Coronary artery (tissue), 2 donors: Measurements from ENCODE around the gene NGRN.
A peak's percentile ranks its signal among the peaks of the same experiment; 100 is the strongest.

Experiments used
- DNase-seq: peaks from one replicate; pipeline ENCODE4 v3.0.0-alpha.2; 2017; ENCODE audit warnings: low spot score
- H3K27ac ChIP-seq, 2 donors: fragments of 200-600 bp; sonication (generic); one replicate each; pipeline ENCODE4 v1.5.1; 2016 to 2019
- H3K4me3 ChIP-seq: fragments of 200-600 bp; sonication (generic); 2 replicates; pipeline ENCODE4 v1.5.1; 2016; ENCODE audit warnings: mild to moderate bottlenecking, moderate library complexity
- TF ChIP-seq, protein P1 (sequence below): fragments of 200-600 bp; sonication (generic); IDR thresholded peaks from one replicate; pipeline ENCODE4 v1.5.1; 2019; ENCODE audit warnings: antibody characterized with exemption

NGRN gene

GRCh38 chr15:90320885-90321278 lies 55.4 kb downstream of the NGRN start:
- peak overlapping the region in 1 of 2 donors; percentile 64 for H3K27ac ChIP-seq
- no peak for DNase-seq
- TF ChIP-seq, protein P1, sequence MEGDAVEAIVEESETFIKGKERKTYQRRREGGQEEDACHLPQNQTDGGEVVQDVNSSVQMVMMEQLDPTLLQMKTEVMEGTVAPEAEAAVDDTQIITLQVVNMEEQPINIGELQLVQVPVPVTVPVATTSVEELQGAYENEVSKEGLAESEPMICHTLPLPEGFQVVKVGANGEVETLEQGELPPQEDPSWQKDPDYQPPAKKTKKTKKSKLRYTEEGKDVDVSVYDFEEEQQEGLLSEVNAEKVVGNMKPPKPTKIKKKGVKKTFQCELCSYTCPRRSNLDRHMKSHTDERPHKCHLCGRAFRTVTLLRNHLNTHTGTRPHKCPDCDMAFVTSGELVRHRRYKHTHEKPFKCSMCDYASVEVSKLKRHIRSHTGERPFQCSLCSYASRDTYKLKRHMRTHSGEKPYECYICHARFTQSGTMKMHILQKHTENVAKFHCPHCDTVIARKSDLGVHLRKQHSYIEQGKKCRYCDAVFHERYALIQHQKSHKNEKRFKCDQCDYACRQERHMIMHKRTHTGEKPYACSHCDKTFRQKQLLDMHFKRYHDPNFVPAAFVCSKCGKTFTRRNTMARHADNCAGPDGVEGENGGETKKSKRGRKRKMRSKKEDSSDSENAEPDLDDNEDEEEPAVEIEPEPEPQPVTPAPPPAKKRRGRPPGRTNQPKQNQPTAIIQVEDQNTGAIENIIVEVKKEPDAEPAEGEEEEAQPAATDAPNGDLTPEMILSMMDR: no peak
- H3K4me3 ChIP-seq: no peak overlapping the region
